Middle frontal gyrus (tissue), 1 donor: ENCODE data around the gene PITPNC1.
"Not testable (repeated sequence)": the region's sequence is repeated elsewhere in the genome, so short reads cannot be mapped to it uniquely, and the experiment has no call there.

ENCODE experiments used
- DNase-seq: peaks from one replicate; pipeline ENCODE4 v3.0.0-alpha.2; 2015; ENCODE audit warnings: low spot score; ENCODE audit errors: extremely low spot score

The PITPNC1 gene

GRCh38 chr17:67617304-67617899, 240.3 kb downstream of the PITPNC1 start:
- no peak for DNase-seq

GRCh38 chr17:67619555-67619954, 242.5 kb downstream of the PITPNC1 start:
- no peak for DNase-seq

GRCh38 chr17:67620088-67620487, 243.0 kb downstream of the PITPNC1 start:
- no peak for DNase-seq

- DNase-seq = no peak
Measured at GRCh38 chr17:67620636-67621035, 243.6 kb downstream of the PITPNC1 start.

- DNase-seq = no peak
Measured at GRCh38 chr17:67623767-67624166, 246.7 kb downstream of the PITPNC1 start.

- DNase-seq = no peak
Measured at GRCh38 chr17:67624886-67625656, 248.0 kb downstream of the PITPNC1 start.

GRCh38 chr17:67625971-67626370, 248.9 kb downstream of the PITPNC1 start:
- no peak for DNase-seq

GRCh38 chr17:67628580-67629013, 251.5 kb downstream of the PITPNC1 start:
- DNase-seq = no peak

GRCh38 chr17:67629971-67630320, 252.9 kb downstream of the PITPNC1 start:
- no peak for DNase-seq

- not testable (repeated sequence) for DNase-seq
Measured at GRCh38 chr17:67630836-67631235, 253.8 kb downstream of the PITPNC1 start.

- no peak for DNase-seq
Measured at GRCh38 chr17:67632141-67632540, 255.1 kb downstream of the PITPNC1 start.

GRCh38 chr17:67633751-67634211, 256.7 kb downstream of the PITPNC1 start:
- DNase-seq = no peak

GRCh38 chr17:67635681-67636080, 258.6 kb downstream of the PITPNC1 start:
- no peak for DNase-seq

- DNase-seq = no peak
Measured at GRCh38 chr17:67636312-67636711, 259.2 kb downstream of the PITPNC1 start.

GRCh38 chr17:67636834-67637520, 259.9 kb downstream of the PITPNC1 start:
- DNase-seq = no peak

GRCh38 chr17:67637901-67638641, 261.0 kb downstream of the PITPNC1 start:
- DNase-seq = no peak

- no peak for DNase-seq
Measured at GRCh38 chr17:67638871-67639270, 261.8 kb downstream of the PITPNC1 start.

- DNase-seq = no peak
Measured at GRCh38 chr17:67639555-67639954, 262.5 kb downstream of the PITPNC1 start.

- DNase-seq = no peak
Measured at GRCh38 chr17:67639979-67640378, 262.9 kb downstream of the PITPNC1 start.

- no peak for DNase-seq
Measured at GRCh38 chr17:67642488-67642887, 265.4 kb downstream of the PITPNC1 start.

GRCh38 chr17:67644061-67644460, 267.0 kb downstream of the PITPNC1 start:
- no peak for DNase-seq

GRCh38 chr17:67645195-67645594, 268.1 kb downstream of the PITPNC1 start:
- DNase-seq = not testable (repeated sequence)
